H9 (cell line): ENCODE data around the gene NCAN. TPM values are rescaled to one million over a fixed set of nuclear protein-coding genes. Genes with fewer than 3 reads are reported as not detected.

Experiments
- DNase-seq: peaks from one replicate; pipeline ENCODE4 v3.0.0-alpha.2; 2017
- H2AFZ ChIP-seq: one replicate; pipeline ENCODE4 v1.6.1; 2013; ENCODE audit warnings: mild to moderate bottlenecking, low read length, control low read depth, moderate library complexity
- H2AK5ac ChIP-seq: 2 replicates; pipeline ENCODE4 v1.6.1; 2013; ENCODE audit warnings: low read length, control low read depth, mixed read lengths; ENCODE audit not compliant: insufficient read length
- H2BK120ac ChIP-seq: one replicate; pipeline ENCODE4 v1.6.1; 2013; ENCODE audit warnings: low read depth, mild to moderate bottlenecking, low read length, control low read depth, inconsistent platforms; ENCODE audit not compliant: poor library complexity, severe bottlenecking
- H2BK12ac ChIP-seq: 2 replicates; pipeline ENCODE4 v1.6.1; 2013; ENCODE audit warnings: low read length, control low read depth, mixed read lengths, low read depth; ENCODE audit not compliant: insufficient read length
- H2BK15ac ChIP-seq: 2 replicates; pipeline ENCODE4 v1.6.1; 2013; ENCODE audit warnings: low read depth, low read length, control low read depth
- H2BK20ac ChIP-seq: one replicate; pipeline ENCODE4 v1.6.1; 2013; ENCODE audit warnings: low read depth, mild to moderate bottlenecking, low read length, control low read depth, inconsistent platforms; ENCODE audit not compliant: poor library complexity, severe bottlenecking
- H2BK5ac ChIP-seq: 2 replicates; pipeline ENCODE4 v1.6.1; 2013; ENCODE audit warnings: low read length, control low read depth, mixed read lengths; ENCODE audit not compliant: insufficient read length
- H3K14ac ChIP-seq: 2 replicates; pipeline ENCODE4 v1.6.1; 2013; ENCODE audit warnings: low read length, control low read depth; ENCODE audit not compliant: insufficient read depth
- H3K18ac ChIP-seq: 2 replicates; pipeline ENCODE4 v1.6.1; 2013; ENCODE audit warnings: low read depth, mild to moderate bottlenecking, mixed read lengths, low read length, control low read depth; ENCODE audit not compliant: insufficient read length
- H3K23ac ChIP-seq: 2 replicates; pipeline ENCODE4 v1.6.1; 2013; ENCODE audit warnings: low read length, control low read depth, mixed read lengths, low read depth; ENCODE audit not compliant: insufficient read length
- H3K23me2 ChIP-seq: 2 replicates; pipeline ENCODE4 v1.6.1; 2013; ENCODE audit warnings: low read depth, mild to moderate bottlenecking, mixed read lengths, low read length, control low read depth; ENCODE audit not compliant: insufficient read length, poor library complexity, severe bottlenecking
- H3K27ac ChIP-seq: 2 replicates; pipeline ENCODE4 v1.5.1; 2013; ENCODE audit warnings: low read length, control low read depth, mixed read lengths, low read depth; ENCODE audit not compliant: insufficient read length
- H3K27me3 ChIP-seq: 2 replicates; pipeline ENCODE4 v1.6.1; 2013; ENCODE audit warnings: low read length, control low read depth, inconsistent platforms; ENCODE audit not compliant: insufficient read depth
- H3K4ac ChIP-seq: 2 replicates; pipeline ENCODE4 v1.6.1; 2013; ENCODE audit warnings: low read depth, mild to moderate bottlenecking, control low read depth, inconsistent platforms, low read length, moderate library complexity
- H3K4me1 ChIP-seq: 2 replicates; pipeline ENCODE4 v1.6.1; 2013; ENCODE audit warnings: low read length, control low read depth, inconsistent platforms; ENCODE audit not compliant: insufficient read depth
- H3K4me2 ChIP-seq: 2 replicates; pipeline ENCODE4 v1.6.1; 2013; ENCODE audit warnings: low read length, control low read depth, mixed read lengths; ENCODE audit not compliant: insufficient read length, insufficient read depth
- H3K56ac ChIP-seq: 2 replicates; pipeline ENCODE4 v1.6.1; 2013; ENCODE audit warnings: low read depth, mild to moderate bottlenecking, mixed read lengths, low read length, control low read depth; ENCODE audit not compliant: insufficient read length
- H3K79me1 ChIP-seq: 2 replicates; pipeline ENCODE4 v1.6.1; 2013; ENCODE audit warnings: low read depth, mild to moderate bottlenecking, moderate library complexity, low read length, control low read depth, inconsistent platforms; ENCODE audit not compliant: insufficient read depth, poor library complexity, severe bottlenecking
- H3K79me2 ChIP-seq: 2 replicates; pipeline ENCODE4 v1.6.1; 2013; ENCODE audit warnings: low read length, control low read depth, inconsistent platforms; ENCODE audit not compliant: insufficient read depth
- H3K9ac ChIP-seq: 2 replicates; pipeline ENCODE4 v1.6.1; 2013; ENCODE audit warnings: low read length, control low read depth, mixed read lengths; ENCODE audit not compliant: insufficient read length; ENCODE audit errors: extremely low read depth
- H3K9me3 ChIP-seq: one replicate; pipeline ENCODE4 v1.6.1; 2013; ENCODE audit warnings: low read depth, low read length, inconsistent platforms; ENCODE audit not compliant: control insufficient read depth
- H3T11ph ChIP-seq: one replicate; pipeline ENCODE4 v1.6.1; 2013; ENCODE audit warnings: mild to moderate bottlenecking, low read length, control low read depth, inconsistent platforms
- H4K20me1 ChIP-seq: one replicate; pipeline ENCODE4 v1.6.1; 2013; ENCODE audit not compliant: control insufficient read depth, insufficient read length, insufficient read depth
- H4K5ac ChIP-seq: 2 replicates; pipeline ENCODE4 v1.6.1; 2013; ENCODE audit warnings: low read depth, mild to moderate bottlenecking, mixed read lengths, low read length, control low read depth; ENCODE audit not compliant: insufficient read length
- H4K8ac ChIP-seq: replicated peaks from 2 replicates; pipeline ENCODE4 v1.6.1; 2013; ENCODE audit warnings: low read length, control low read depth, mixed read lengths, low read depth; ENCODE audit not compliant: insufficient read length
- H4K91ac ChIP-seq: 2 replicates; pipeline ENCODE4 v1.6.1; 2013; ENCODE audit warnings: low read depth, mild to moderate bottlenecking, moderate library complexity, mixed read lengths, low read length, control low read depth; ENCODE audit not compliant: insufficient read length
- H3K27ac Mint-ChIP-seq, 3 experiments: 2 replicates in 2 of 3; 3 replicates in 1 of 3; pipeline ENCODE4 v1.8.0; 2020 to 2021; ENCODE audit warnings: mixed read lengths in 3 of 3, mild to moderate bottlenecking in 1 of 3, moderate library complexity in 1 of 3
- H3K27me3 Mint-ChIP-seq: 2 replicates; pipeline ENCODE4 v1.8.0; 2021; ENCODE audit warnings: low read depth, mild to moderate bottlenecking, moderate library complexity, mixed read lengths
- H3K36me3 Mint-ChIP-seq, 3 experiments: 2 replicates in 2 of 3; 3 replicates in 1 of 3; pipeline ENCODE4 v1.8.0; 2020 to 2021; ENCODE audit warnings: low read depth in 3 of 3, mixed read lengths in 3 of 3; ENCODE audit not compliant: insufficient read depth in 1 of 3
- H3K4me1 Mint-ChIP-seq, 2 experiments: 2 replicates each; pipeline ENCODE4 v1.8.0; 2020; ENCODE audit warnings: mixed read lengths in 2 of 2
- H3K4me3 Mint-ChIP-seq, 2 experiments: 2 replicates in 1 of 2; 3 replicates in 1 of 2; pipeline ENCODE4 v1.8.0; 2020 to 2021; ENCODE audit warnings: mild to moderate bottlenecking in 2 of 2, mixed read lengths in 2 of 2, moderate library complexity in 1 of 2
- H3K9me3 Mint-ChIP-seq, 2 experiments: 2 replicates in 1 of 2; 3 replicates in 1 of 2; pipeline ENCODE4 v1.8.0; 2020; ENCODE audit warnings: mild to moderate bottlenecking in 2 of 2, mixed read lengths in 2 of 2, moderate library complexity in 1 of 2
- CTCF ChIP-seq: fragments of 200-600 bp; sonication (generic); conservative IDR thresholded peaks from 3 replicates; pipeline ENCODE4 v1.8.0; 2021; ENCODE audit warnings: antibody characterized with exemption, mild to moderate bottlenecking
- WGBS: extraction: QIAGEN DNeasy Blood & Tissue Kit; methylation state at CpG from one replicate; pipeline ENCODE4 v1.1.7; 2013; ENCODE audit warnings: missing lambda C conversion rate, low lambda C conversion rate, mixed read lengths; ENCODE audit not compliant: insufficient read length; ENCODE audit errors: extremely low coverage; 5-methylcytosine and 5-hydroxymethylcytosine counted together
- total RNA-seq: library from RNA; stranded (reverse); gene quantifications from 2 replicates; pipeline ENCODE4 v1.2.1, GENCODE V29; 2021

Gene NCAN
- total RNA-seq, 1 experiment from 2014 or later: 1.6 TPM

DNA sequence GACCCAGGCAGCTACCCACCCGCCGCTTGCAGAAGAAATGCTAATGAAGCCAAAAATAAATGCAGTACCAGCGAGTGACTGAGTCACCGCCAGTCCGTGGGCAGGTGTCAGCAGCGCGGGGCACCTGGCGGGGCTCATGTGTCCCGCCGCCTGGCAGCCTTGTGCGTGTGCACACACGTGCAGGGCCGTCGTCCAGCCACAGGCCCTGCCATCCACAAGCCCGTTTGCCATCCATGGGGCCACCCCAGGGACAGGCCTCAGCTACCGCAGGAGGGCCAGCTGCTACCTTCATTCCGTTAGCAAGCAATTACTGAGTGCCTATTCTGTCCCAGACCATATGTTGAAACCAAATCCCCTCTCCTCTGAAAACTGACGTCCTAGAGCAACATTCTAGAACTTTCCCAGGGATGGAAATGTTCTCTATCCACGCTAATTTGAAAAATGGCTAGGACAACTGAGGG lies 20.5 kb downstream of the NCAN start:
- TF ChIP-seq CTCF: no peak
- peaks cover 76% of the 10 kb centered on the region for H3K27me3 Mint-ChIP-seq
- no peak overlapping the region for H2BK120ac ChIP-seq

More for the DNA sequence above, 20.5 kb downstream of the NCAN start:
- Histone ChIP-seq H3K23ac (no peak overlapping the region), H3K56ac (no peak overlapping the region), H3K4me1 (no peaks in the 10 kb centered on the region), H3K4me2 (no peak overlapping the region), H3K9ac (no peak overlapping the region), H2BK5ac (no peak overlapping the region), H3K23me2 (no peaks in the 10 kb centered on the region), H2AFZ (no peak overlapping the region), H3K79me2 (no peaks in the 10 kb centered on the region), H3K18ac (no peak overlapping the region), H3K4ac (no peak overlapping the region), H2BK20ac (no peak overlapping the region), H2BK15ac (no peak overlapping the region), H3K79me1 (no peaks in the 10 kb centered on the region), H4K20me1 (no peaks in the 10 kb centered on the region), H3K14ac (no peak overlapping the region), H4K8ac (no peak overlapping the region), H4K91ac (no peak overlapping the region), H2AK5ac (no peak overlapping the region), H4K5ac (no peak overlapping the region), H2BK12ac (no peak overlapping the region), H3K27me3 (no peaks in the 10 kb centered on the region), H3K27ac (no peak overlapping the region), H3K9me3 (peaks cover 4% of the 10 kb centered on the region), H3T11ph (no peak overlapping the region)
- peaks cover 0 to 7% (median 5%) of the 10 kb centered on the region in 3 experiments; a peak in 3 of 7 replicates for H3K36me3 Mint-ChIP-seq
- WGBS: no CpG with 5 or more reads among the region's 19 CpGs
- no peak overlapping the region for H3K27ac Mint-ChIP-seq
- no peak for DNase-seq
- no peaks in the 10 kb centered on the region for H3K4me1 Mint-ChIP-seq
- H3K9me3 Mint-ChIP-seq: peaks cover 22 to 26% of the 10 kb centered on the region in 2 experiments
- H3K4me3 Mint-ChIP-seq: no peak overlapping the region
